GM23338 (cell line): ENCODE measurements around the gene HTR2B. TPM values are rescaled to one million over a fixed set of nuclear protein-coding genes. Genes with fewer than 3 reads are reported as not detected.

Source experiments
- CREB1 ChIP-seq: fragments of 250-450 bp; sonication (Bioruptor Pico); IDR thresholded peaks from 2 replicates; pipeline ENCODE4 v1.5.0; 2020; ENCODE audit warnings: low read depth, mild to moderate bottlenecking, moderate library complexity
- EZH2 ChIP-seq: fragments of 200-600 bp; sonication (generic); IDR thresholded peaks from one replicate; pipeline ENCODE4 v1.8.0; 2017; ENCODE audit warnings: antibody characterized with exemption, mild to moderate bottlenecking, low read depth; ENCODE audit not compliant: unreplicated experiment
- EZH2phosphoT487 ChIP-seq: fragments of 200-600 bp; sonication (generic); IDR thresholded peaks from one replicate; pipeline ENCODE4 v1.8.1; 2018; ENCODE audit warnings: antibody characterized with exemption; ENCODE audit not compliant: unreplicated experiment
- NANOG ChIP-seq: IDR thresholded peaks from 2 replicates; pipeline ENCODE4 v1.6.1; 2016; ENCODE audit warnings: antibody characterized with exemption, borderline replicate concordance
- POLR2AphosphoS5 ChIP-seq: IDR thresholded peaks from 2 replicates; pipeline ENCODE4 v1.6.1; 2016; ENCODE audit warnings: antibody characterized with exemption, low read depth
- STAT1 ChIP-seq: IDR thresholded peaks from one replicate; pipeline ENCODE4 v1.6.1; 2016; ENCODE audit warnings: antibody characterized with exemption; ENCODE audit not compliant: unreplicated experiment
- ZNF114 ChIP-seq: fragments of 250-450 bp; sonication (Bioruptor Pico); IDR thresholded peaks from 2 replicates; pipeline ENCODE4 v1.5.0; 2020; ENCODE audit warnings: mild to moderate bottlenecking, moderate library complexity
- ZNF331 ChIP-seq: fragments of 250-450 bp; sonication (Bioruptor Pico); IDR thresholded peaks from 2 replicates; pipeline ENCODE4 v1.5.0; 2020; ENCODE audit warnings: low read depth, mild to moderate bottlenecking, moderate library complexity
- polyA plus RNA-seq: library from polyadenylated mRNA; unstranded; fragments of >200 nt; fragmentation: Nextera tagmentation; extraction: Ambion mirVana; gene quantifications from 2 replicates; pipeline ENCODE4 v1.2.1, GENCODE V29; 2016
- total RNA-seq: library from RNA; depleted of rRNA; stranded (reverse); fragments of >200 nt; shearing (Covaris generic); gene quantifications from 2 replicates; pipeline ENCODE4 v1.2.3, GENCODE V29; 2014
- TF ChIP-seq, protein P1 (sequence below): fragments of 250-450 bp; sonication (Bioruptor Pico); IDR thresholded peaks from 2 replicates; pipeline ENCODE4 v1.5.0; 2020; ENCODE audit warnings: mild to moderate bottlenecking, moderate library complexity
- TF ChIP-seq, protein P2 (sequence below): IDR thresholded peaks from 2 replicates; pipeline ENCODE4 v1.6.1; 2016; ENCODE audit warnings: antibody characterized with exemption
- TF ChIP-seq, protein P3 (sequence below), 2 experiments: fragments of 200-600 bp in 1 of 2; sonication (generic) in 1 of 2; conservative IDR thresholded peaks; 2 replicates each; pipeline versions ENCODE4 v1.5.1 to v1.6.1; 2016 to 2017; ENCODE audit warnings: antibody characterized with exemption in 2 of 2, low read depth in 2 of 2, mild to moderate bottlenecking in 2 of 2, moderate library complexity in 1 of 2

HTR2B gene
- total and polyA plus RNA-seq, 2 experiments from 2014 or later: 0.16 TPM; not detected in 1

DNA sequence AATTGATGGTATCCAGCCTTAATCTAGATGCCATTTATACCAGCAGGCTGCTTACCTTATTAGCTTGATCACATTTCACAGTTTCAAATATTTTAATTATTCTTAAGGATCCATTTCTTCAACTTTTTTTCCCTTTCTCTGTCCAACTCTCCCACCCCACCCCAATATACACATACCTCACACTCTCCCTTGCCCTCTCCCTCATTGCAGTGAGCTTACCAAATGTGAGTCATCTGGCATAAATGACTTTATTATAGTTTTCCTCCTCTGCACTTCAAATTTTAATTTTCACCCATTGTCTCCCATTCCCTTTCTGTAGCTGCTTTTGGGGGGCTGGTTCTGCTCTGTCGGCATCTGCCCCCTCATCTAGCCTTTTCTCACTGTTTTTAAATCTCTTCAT lies 12.9 kb downstream of the HTR2B start (continued):
- TF ChIP-seq, protein P1, sequence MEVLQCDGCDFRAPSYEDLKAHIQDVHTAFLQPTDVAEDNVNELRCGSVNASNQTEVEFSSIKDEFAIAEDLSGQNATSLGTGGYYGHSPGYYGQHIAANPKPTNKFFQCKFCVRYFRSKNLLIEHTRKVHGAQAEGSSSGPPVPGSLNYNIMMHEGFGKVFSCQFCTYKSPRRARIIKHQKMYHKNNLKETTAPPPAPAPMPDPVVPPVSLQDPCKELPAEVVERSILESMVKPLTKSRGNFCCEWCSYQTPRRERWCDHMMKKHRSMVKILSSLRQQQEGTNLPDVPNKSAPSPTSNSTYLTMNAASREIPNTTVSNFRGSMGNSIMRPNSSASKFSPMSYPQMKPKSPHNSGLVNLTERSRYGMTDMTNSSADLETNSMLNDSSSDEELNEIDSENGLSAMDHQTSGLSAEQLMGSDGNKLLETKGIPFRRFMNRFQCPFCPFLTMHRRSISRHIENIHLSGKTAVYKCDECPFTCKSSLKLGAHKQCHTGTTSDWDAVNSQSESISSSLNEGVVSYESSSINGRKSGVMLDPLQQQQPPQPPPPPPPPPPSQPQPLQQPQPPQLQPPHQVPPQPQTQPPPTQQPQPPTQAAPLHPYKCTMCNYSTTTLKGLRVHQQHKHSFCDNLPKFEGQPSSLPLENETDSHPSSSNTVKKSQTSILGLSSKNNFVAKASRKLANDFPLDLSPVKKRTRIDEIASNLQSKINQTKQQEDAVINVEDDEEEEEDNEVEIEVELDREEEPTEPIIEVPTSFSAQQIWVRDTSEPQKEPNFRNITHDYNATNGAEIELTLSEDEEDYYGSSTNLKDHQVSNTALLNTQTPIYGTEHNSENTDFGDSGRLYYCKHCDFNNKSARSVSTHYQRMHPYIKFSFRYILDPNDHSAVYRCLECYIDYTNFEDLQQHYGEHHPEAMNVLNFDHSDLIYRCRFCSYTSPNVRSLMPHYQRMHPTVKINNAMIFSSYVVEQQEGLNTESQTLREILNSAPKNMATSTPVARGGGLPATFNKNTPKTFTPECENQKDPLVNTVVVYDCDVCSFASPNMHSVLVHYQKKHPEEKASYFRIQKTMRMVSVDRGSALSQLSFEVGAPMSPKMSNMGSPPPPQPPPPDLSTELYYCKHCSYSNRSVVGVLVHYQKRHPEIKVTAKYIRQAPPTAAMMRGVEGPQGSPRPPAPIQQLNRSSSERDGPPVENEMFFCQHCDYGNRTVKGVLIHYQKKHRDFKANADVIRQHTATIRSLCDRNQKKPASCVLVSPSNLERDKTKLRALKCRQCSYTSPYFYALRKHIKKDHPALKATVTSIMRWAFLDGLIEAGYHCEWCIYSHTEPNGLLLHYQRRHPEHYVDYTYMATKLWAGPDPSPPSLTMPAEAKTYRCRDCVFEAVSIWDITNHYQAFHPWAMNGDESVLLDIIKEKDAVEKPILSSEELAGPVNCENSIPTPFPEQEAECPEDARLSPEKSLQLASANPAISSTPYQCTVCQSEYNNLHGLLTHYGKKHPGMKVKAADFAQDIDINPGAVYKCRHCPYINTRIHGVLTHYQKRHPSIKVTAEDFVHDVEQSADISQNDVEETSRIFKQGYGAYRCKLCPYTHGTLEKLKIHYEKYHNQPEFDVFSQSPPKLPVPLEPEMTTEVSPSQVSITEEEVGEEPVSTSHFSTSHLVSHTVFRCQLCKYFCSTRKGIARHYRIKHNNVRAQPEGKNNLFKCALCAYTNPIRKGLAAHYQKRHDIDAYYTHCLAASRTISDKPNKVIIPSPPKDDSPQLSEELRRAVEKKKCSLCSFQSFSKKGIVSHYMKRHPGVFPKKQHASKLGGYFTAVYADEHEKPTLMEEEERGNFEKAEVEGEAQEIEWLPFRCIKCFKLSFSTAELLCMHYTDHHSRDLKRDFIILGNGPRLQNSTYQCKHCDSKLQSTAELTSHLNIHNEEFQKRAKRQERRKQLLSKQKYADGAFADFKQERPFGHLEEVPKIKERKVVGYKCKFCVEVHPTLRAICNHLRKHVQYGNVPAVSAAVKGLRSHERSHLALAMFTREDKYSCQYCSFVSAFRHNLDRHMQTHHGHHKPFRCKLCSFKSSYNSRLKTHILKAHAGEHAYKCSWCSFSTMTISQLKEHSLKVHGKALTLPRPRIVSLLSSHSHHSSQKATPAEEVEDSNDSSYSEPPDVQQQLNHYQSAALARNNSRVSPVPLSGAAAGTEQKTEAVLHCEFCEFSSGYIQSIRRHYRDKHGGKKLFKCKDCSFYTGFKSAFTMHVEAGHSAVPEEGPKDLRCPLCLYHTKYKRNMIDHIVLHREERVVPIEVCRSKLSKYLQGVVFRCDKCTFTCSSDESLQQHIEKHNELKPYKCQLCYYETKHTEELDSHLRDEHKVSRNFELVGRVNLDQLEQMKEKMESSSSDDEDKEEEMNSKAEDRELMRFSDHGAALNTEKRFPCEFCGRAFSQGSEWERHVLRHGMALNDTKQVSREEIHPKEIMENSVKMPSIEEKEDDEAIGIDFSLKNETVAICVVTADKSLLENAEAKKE (CRISPR knock-in tag): no peak
- TF ChIP-seq POLR2AphosphoS5: no peak
- TF ChIP-seq CREB1 (CRISPR knock-in tag): no peak
- TF ChIP-seq, protein P2, sequence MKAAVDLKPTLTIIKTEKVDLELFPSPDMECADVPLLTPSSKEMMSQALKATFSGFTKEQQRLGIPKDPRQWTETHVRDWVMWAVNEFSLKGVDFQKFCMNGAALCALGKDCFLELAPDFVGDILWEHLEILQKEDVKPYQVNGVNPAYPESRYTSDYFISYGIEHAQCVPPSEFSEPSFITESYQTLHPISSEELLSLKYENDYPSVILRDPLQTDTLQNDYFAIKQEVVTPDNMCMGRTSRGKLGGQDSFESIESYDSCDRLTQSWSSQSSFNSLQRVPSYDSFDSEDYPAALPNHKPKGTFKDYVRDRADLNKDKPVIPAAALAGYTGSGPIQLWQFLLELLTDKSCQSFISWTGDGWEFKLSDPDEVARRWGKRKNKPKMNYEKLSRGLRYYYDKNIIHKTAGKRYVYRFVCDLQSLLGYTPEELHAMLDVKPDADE: no peak
- no peak for TF ChIP-seq NANOG
- no peak for TF ChIP-seq EZH2phosphoT487
- TF ChIP-seq ZNF331 (CRISPR knock-in tag): no peak
- TF ChIP-seq, protein P3, sequence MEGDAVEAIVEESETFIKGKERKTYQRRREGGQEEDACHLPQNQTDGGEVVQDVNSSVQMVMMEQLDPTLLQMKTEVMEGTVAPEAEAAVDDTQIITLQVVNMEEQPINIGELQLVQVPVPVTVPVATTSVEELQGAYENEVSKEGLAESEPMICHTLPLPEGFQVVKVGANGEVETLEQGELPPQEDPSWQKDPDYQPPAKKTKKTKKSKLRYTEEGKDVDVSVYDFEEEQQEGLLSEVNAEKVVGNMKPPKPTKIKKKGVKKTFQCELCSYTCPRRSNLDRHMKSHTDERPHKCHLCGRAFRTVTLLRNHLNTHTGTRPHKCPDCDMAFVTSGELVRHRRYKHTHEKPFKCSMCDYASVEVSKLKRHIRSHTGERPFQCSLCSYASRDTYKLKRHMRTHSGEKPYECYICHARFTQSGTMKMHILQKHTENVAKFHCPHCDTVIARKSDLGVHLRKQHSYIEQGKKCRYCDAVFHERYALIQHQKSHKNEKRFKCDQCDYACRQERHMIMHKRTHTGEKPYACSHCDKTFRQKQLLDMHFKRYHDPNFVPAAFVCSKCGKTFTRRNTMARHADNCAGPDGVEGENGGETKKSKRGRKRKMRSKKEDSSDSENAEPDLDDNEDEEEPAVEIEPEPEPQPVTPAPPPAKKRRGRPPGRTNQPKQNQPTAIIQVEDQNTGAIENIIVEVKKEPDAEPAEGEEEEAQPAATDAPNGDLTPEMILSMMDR (conservative IDR thresholded peaks at IDR 0.05; ENCODE audit: low read depth in 2 of 2): no peak
- TF ChIP-seq ZNF114 (CRISPR knock-in tag): no peak
- TF ChIP-seq STAT1: no peak
- no peak for TF ChIP-seq EZH2
